SW 1271 (cell line): ENCODE data around the gene OBSCN.

Experiments
- DNase-seq, 2 experiments: peaks; one replicate each; lab custom pipeline; 2025; lab: John Stamatoyannopoulos, UW

The OBSCN gene

DNA sequence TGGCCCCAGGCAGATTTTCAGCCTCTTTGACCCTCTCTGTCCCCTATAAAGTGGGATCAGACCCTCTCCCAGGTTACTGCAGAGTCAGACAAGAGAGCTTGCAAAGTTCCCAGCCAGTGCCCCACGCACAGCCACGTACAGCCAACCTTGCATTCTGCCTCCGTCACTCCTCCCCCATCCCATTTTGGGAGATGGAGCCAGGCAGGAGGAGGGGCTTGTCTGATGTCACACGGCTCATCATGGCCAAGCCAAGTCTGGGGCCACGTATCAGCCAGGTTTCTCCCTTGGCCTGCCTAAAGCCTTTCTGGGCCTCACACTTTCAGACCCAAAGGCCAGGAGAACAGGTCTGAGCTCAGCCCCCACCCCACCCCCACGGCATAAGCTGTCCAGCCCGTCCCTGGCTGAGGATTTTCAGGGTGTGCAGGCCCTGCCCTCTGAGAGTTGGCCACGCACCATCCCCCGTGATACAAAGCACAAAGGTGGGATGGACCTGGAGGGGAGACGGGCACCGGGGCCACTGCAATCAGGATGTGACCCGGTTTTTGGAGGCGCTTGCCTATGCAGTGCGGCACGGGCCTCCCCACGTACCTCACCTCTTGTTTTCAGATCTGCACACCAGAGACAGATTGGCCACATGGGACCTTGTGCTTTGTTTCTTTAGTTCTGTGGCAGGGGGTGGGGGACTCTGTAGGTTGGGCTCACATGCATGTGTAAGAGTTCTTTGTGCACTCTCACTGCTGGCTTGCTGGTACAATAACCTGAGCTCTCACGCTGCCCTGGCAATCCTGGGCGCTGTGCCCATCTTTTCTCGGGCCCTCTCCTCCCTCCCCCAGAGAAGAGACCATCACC lies 151.1 kb downstream of the OBSCN start:
- no peak for DNase-seq

DNA sequence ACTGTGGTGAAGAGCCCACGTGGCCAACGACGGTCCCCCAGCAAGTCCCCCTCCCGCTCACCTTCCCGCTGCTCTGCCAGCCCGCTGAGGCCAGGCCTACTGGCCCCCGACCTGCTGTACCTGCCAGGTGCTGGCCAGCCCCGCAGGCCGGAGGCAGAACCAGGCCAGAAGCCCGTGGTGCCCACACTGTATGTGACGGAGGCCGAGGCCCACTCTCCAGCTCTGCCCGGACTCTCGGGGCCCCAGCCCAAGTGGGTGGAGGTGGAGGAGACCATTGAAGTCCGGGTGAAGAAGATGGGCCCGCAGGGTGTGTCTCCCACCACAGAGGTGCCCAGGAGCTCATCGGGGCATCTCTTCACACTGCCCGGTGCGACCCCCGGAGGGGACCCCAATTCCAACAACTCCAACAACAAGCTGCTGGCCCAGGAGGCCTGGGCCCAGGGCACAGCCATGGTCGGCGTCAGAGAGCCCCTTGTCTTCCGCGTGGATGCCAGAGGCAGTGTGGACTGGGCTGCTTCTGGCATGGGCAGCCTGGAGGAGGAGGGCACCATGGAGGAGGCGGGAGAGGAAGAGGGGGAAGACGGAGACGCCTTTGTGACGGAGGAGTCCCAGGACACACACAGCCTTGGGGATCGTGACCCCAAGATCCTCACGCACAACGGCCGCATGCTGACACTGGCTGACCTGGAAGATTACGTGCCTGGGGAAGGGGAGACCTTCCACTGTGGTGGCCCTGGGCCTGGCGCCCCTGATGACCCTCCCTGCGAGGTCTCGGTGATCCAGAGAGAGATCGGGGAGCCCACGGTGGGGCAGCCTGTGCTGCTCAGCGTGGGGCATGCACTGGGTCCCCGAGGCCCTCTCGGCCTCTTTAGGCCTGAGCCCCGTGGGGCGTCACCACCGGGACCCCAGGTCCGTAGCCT lies 152.0 kb downstream of the OBSCN start:
- no peak for DNase-seq

GRCh38 chr1:228360533-228361313 lies 152.9 kb downstream of the OBSCN start:
- no peak for DNase-seq

DNA sequence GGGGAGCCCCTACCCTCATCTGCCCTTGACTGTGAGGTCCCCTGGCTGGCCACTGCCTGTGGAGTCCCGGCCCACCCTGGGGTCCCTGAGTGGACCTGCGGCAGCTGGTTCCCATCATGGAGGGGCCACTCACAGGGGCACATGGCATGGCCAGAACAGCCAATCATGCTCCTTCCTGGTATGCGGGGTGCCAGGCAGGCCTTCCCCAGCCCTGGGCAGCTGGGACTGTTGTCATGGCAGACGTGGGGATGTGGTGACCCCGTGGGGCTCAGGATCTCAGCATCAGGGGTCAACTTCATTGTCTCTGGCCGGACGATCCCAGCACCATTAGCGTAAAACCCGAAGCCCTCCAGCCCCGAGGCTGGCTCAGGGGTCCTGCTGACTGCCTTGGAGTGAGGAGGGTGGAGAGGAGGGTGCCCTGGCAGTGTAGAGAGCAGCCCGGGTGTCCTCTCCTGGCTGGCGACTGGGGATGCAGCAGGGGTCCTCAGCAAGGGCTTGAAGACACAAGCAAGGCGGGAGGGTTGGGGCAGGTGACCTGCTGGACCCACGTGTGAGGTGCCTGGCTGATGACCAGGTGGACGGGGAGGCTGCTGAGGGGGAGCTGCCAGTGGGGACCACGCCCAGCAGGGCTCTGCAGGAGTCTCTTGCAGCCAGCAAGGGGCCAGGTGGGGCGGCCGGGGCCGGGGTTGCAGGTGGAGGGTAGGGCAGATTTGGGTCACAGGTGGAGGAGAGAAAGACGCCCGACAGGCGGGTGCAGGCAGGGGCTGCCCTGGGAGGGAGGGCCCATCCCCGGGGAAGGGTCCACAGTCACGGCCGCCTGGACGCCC lies 153.7 kb downstream of the OBSCN start:
- no peak for DNase-seq

DNA sequence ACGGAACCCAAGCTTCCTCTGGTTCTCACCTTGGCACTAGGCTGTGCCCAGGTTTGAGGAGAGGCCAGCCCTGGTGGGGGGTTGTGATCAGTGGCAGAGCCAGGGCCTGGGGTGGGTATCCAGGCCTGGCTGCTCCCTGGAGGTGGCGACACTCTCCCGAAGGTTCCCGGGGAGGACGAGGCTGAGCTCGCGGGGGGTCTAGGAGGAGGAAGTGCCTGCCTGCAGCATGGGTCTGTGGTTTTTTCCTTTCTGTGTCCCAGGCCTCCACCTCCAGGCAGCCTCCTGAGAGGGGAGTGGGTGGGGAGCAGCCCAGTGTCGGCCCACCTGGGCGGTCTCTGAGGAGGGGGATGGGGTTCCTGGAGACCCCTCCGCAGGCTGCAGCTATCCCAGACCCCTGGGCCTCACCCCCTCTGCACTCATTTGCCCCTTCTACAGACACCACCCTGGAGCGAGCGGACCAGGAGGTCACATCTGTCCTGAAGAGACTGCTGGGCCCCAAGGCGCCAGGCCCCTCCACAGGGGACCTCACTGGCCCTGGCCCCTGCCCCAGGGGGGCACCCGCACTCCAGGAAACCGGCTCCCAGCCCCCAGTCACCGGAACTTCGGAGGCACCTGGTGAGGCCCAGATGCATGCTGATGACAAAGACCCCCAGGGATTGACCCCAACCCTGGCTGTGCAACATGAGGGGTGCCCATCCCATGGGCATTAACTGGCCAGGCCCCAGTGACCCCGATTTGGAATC lies 154.5 kb downstream of the OBSCN start:
- DNase-seq = no peak

DNA sequence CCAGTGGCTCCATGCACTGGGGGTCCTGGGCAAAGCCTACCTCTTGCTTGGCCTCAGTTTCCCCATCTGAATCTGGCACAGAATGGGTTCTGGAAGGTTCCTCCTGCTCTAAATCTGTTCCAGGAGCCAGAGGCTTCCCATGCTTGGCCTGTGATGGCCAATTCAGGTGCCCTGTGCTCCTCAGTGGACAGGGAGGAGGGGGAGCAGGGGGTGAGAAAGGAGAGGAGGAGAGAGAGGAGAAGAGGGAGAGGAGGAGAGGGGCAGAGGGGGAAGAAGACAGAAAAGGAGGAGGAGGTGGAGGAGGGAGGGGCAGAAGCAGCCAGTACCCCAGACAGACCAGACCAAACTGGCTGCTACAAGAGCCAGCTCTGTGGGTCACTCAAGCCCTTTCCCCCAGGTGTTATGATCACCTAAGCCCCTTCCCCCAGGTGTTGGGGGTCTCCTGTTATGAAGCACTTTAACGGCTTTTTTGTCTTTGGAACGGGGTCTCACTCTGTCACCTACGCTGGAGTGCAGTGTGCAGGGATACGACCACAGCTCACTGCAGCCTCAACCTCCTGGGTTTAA lies 155.1 kb downstream of the OBSCN start:
- DNase-seq = no peak

GRCh38 chr1:228363686-228364067 lies 155.8 kb downstream of the OBSCN start:
- no peak for DNase-seq

GRCh38 chr1:228364068-228364705 lies 156.3 kb downstream of the OBSCN start:
- DNase-seq = no peak

- no peak for DNase-seq
Observed at GRCh38 chr1:228364706-228365213, 156.9 kb downstream of the OBSCN start.

DNA sequence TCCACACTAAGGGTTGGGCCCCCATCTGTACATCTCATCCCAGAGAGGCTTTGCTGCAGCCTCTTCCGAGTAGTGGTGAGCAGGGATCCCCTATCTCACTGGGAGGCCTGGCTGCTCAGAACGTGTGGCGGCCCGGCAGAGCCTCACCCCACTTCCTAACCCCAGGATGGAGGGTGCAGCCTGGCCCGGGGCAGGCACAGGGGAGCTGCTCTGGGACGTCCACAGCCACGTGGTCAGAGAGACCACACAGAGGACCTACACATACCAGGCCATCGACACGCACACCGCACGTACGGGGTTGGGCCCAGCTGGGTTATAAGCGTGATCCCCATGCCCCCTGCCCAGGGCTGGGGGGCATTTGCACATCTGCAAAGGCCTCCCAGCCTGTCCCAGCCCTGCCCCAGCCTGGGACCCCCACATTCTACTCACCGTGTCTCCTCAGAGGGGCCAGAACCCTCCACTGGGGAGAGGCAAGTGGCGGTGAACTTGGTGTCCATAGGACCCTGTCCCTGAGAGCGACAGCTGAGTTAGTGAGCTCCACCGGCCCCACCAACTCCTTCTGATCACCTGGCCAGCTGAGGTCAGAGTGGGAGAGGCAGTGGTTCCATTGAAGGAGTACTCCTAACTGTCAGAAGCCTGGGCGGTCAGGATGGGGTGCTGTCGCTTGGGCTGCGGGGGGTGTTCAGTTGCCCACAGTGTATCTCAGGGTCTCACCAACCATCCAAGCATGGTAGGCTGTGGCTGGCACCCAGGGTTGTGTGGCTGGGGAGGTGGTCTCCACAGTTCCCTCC lies 157.6 kb downstream of the OBSCN start:
- DNase-seq = no peak

DNA sequence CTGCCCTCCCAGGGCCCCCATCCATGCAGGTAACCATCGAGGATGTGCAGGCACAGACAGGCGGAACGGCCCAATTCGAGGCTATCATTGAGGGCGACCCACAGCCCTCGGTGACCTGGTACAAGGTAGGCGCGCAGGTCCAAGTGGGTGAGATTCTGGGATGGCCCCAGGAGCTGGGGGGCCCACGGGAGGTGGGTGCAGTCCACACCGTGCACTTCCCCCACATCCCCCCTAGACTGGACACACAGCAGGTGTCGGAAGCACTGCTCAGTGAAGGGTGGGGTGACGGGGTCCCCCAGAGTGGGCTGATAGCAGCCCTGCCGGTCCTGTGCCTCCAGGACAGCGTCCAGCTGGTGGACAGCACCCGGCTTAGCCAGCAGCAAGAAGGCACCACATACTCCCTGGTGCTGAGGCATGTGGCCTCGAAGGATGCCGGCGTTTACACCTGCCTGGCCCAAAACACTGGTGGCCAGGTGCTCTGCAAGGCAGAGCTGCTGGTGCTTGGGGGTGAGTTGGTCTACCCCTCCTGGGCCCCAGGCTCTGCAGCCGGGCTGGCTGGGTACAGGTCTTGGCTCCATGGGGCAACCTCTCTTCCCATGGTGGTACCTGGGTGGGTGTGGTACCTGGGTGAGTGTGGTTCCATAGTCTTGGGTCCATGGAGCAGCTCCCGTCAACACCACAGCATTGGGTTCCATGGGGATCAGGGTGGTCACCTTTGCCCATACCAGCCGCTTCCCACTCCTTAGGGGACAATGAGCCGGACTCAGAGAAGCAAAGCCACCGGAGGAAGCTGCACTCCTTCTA lies 158.4 kb downstream of the OBSCN start:
- DNase-seq = no peak

DNA sequence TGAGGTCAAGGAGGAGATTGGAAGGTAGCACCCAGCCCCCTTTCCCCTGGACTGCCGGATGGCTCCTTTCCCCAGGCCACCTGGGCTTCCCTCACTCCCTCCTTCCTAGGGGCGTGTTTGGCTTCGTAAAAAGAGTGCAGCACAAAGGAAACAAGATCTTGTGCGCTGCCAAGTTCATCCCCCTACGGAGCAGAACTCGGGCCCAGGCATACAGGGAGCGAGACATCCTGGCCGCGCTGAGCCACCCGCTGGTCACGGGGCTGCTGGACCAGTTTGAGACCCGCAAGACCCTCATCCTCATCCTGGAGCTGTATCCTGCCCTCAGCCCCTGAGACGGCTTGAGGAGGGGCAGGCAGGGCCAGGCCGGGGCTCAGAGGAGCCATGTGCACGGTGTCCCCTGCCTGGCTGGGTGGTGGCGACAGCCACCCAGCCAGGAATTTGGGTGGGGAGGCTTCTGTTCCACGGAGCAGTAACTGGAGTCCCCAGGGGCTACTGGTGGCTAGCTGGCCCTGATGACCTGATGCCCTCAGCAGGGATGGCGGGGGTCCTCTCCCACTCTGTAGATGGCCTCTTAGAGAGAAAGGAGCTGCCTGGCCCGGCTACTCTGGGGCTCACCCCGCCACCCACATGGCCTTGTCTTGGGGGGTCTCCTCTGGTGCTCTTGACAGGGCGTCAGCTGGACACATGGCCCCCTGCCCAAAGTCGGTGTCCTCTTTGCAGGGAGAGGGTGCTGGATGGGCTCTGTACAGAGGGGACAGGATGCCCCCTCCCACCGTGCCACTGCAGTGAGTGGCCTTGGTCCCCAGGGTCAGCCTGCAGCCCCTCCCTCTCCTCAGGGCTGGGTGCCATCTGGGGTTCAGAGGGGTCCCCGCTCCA lies 159.3 kb downstream of the OBSCN start:
- no peak for DNase-seq

- DNase-seq = no peak
Observed at GRCh38 chr1:228367798-228368791, 160.3 kb downstream of the OBSCN start.

DNA sequence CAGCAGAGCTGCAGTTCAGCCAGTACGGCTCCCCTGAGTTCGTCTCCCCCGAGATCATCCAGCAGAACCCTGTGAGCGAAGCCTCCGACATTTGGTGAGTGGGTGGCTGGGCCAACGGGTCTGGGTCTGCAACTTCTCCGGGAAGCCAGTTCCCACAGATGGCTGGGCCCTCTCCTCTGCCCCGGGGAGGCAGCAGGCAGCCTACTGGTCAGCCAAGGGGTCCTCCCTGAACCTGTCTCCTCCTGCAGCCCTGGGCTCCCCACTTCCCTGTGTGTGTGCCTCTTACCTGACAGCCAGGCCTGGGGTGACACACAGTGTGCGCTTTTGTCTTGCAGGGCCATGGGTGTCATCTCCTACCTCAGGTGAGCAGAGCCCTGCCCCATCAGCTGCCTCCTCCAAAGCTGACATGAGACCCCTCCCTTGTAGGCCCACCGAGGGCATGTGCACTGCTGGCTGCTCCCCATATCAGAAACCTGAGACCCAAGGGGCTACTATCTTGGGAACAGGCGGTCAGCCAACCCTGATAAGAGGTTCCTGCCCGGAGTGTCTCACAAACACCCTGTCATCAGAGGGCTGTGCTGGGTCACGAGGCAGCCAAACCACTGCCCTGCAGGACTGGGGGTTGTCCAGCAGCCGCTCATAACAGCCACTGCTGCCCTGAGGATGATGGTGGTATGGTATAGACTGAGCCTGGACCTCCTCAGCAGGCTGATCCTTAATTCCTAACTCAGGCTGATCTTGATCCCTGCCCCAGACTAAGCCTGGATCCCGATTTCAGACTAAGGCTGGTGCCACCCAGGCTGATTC lies 161.2 kb downstream of the OBSCN start:
- no peak for DNase-seq
